Colonic mucosa (tissue), 4 donors: ENCODE results near the gene REXO4. TPM values are rescaled to one million over a fixed set of nuclear protein-coding genes. Genes with fewer than 3 reads are reported as not detected.

Source experiments
- DNase-seq: peaks from one replicate; pipeline ENCODE4 v3.0.0-alpha.2; 2020
- H3K27ac ChIP-seq: fragments of 200-600 bp; one replicate; pipeline ENCODE4 v1.8.0; 2021
- H3K27me3 ChIP-seq: fragments of 200-600 bp; one replicate; pipeline ENCODE4 v1.8.0; 2021
- H3K36me3 ChIP-seq: fragments of 200-600 bp; one replicate; pipeline ENCODE4 v1.8.0; 2021
- H3K4me1 ChIP-seq: fragments of 200-600 bp; one replicate; pipeline ENCODE4 v1.8.0; 2021; ENCODE audit warnings: mild to moderate bottlenecking
- H3K4me3 ChIP-seq: fragments of 200-600 bp; one replicate; pipeline ENCODE4 v1.8.0; 2021
- H3K9ac ChIP-seq, 2 donors: one replicate each; pipeline ENCODE4 v1.7.0; 2013; ENCODE audit warnings: control low read depth in 2 of 2, low read depth in 2 of 2, low read length in 2 of 2
- H3K9me3 ChIP-seq: fragments of 200-600 bp; one replicate; pipeline ENCODE4 v1.8.0; 2021
- intact Hi-C: fragments of 100-400 bp; cut with DNase I; formaldehyde crosslinking; loops from one replicate; pipeline ENCODE4 v1.14.1; 2022
- total RNA-seq, 2 donors: library from RNA; stranded (reverse); fragmentation: NEBNext Ultra II Directional in 1 of 2; extraction: Animal tissue kit (Norgen Biotek cat#: 25700) in 1 of 2; gene quantifications; one replicate each; pipeline ENCODE4 v1.2.1, GENCODE V29; 2021
- TF ChIP-seq, protein P1 (sequence below): fragments of 200-600 bp; IDR thresholded peaks from one replicate; pipeline ENCODE4 v1.8.0; 2022; ENCODE audit warnings: antibody characterized with exemption, mild to moderate bottlenecking
- donor health status: healthy.
- donor health status: DM: no; HTN: no; CAD: no.
- donor health status: DM: no; HTN: no; CAD: no.

REXO4 gene
- total RNA-seq, 2 donors from 2014 or later = 17.3 to 38.6 TPM

DNA sequence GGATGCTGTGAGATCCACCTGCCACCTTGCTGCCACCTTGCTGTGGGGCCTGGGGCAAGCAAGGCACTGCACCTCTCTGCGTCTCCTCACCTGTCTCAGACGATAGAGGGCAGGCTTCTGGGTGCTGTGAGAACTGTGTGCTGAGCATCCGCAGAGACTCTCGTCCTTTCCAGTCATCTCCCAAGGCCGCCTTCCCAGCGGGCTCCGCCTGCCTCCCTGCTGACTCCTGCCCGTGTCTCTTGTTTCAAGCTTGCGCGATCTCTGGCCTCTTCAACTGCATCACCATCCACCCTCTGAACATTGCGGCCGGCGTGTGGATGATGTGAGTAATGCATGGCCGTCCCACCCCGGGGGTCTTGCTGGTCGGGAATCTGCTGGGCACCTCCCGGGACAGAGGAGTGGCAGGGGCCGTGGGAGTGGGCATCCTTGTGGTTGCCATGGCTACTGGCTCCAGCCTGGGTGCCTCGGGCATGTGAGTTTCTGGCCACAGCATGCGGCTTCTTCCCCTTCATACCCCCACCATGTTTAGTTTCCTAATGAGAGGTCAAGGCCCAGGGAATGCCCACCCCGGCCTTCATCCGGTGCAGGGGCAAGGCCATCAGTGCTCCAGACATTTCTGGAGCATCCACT lies 45.5 kb upstream of the REXO4 start:
- TF ChIP-seq, protein P1, sequence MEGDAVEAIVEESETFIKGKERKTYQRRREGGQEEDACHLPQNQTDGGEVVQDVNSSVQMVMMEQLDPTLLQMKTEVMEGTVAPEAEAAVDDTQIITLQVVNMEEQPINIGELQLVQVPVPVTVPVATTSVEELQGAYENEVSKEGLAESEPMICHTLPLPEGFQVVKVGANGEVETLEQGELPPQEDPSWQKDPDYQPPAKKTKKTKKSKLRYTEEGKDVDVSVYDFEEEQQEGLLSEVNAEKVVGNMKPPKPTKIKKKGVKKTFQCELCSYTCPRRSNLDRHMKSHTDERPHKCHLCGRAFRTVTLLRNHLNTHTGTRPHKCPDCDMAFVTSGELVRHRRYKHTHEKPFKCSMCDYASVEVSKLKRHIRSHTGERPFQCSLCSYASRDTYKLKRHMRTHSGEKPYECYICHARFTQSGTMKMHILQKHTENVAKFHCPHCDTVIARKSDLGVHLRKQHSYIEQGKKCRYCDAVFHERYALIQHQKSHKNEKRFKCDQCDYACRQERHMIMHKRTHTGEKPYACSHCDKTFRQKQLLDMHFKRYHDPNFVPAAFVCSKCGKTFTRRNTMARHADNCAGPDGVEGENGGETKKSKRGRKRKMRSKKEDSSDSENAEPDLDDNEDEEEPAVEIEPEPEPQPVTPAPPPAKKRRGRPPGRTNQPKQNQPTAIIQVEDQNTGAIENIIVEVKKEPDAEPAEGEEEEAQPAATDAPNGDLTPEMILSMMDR = peak; percentile 25
- Histone ChIP-seq H3K36me3 (no peaks in the 10 kb centered on the region), H3K4me1 (peaks cover 6% of the 10 kb centered on the region), H3K27ac (no peak overlapping the region), H3K27me3 (no peaks in the 10 kb centered on the region), H3K9ac (no peak overlapping the region), H3K4me3 (no peak overlapping the region), H3K9me3 (no peaks in the 10 kb centered on the region)
- no peak for DNase-seq
- intact Hi-C loops = no loop called here

DNA sequence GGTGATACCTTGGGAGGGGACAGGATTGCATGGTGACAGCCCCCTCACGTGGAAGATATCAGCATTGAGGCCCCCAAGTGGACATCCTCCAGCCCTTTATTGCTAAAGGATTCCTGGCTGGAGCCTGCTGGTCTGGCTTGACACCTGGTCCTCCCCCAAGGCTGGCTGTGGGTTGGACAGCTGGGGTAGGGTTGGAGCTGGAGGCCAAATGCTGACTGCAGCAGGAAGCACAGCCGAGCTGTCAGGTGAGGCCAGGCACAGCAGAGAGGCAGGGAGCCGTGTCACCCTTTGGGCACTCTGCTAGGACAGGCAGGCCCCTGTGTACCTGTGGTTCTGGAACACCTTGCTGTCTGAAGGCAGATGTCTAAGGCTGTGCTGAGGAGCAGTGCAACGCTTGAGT lies 44.2 kb upstream of the REXO4 start:
- intact Hi-C loops = no loop called here
- no peak for DNase-seq
- TF ChIP-seq, protein P1 = no peak

DNA sequence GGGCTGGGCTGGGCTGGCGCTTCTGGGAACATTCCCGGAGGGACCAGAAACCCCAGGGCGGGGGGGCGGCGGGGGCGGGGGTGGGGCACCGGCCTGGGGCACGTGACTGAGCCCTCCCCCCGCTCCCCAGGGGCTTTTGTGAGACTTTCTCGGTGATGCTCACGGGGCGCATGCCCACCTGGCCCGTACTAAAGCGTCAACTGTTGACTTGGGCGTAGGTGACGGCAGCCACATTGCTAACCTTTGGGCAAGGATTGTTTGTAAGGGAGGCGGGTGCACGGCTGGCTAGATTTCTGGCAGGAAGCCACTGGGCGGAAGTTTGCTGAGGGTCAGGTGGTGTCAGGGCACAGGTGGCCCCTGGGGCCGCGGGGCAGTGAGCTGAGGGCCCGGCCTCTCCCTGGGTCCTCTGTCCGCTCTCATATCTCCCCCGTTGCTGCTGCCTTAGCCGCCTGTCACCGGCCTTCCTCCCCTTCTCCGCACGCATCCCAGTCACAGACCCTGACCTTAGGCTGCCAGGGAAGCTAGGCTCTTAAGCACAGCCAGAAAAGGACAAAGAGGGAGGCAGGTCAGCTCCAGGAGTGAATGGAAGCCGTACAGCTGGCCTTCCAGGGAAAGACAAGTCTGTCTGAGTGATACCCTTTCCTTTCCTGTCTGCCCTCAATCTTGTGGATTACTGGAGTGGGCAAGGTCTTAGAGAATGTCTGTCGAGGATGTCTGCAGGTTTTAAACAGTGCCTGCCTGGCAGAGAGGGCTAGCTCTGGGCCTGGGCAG lies 42.8 kb upstream of the REXO4 start:
- peaks cover 6% of the 10 kb centered on the region for H3K4me1 ChIP-seq
- intact Hi-C loops = no loop called here
- H3K27me3 ChIP-seq = no peaks in the 10 kb centered on the region
- peak overlapping the region; percentile 81 for H3K27ac ChIP-seq
- H3K36me3 ChIP-seq = no peaks in the 10 kb centered on the region
- peak; percentile 91 for DNase-seq
- H3K9ac ChIP-seq = peak overlapping the region; percentile 76 to 91
- H3K9me3 ChIP-seq = no peaks in the 10 kb centered on the region
- TF ChIP-seq, protein P1 = no peak
- peak overlapping the region; percentile 58 for H3K4me3 ChIP-seq

More for the DNA sequence above, 44.2 kb upstream of the REXO4 start:
- Histone ChIP-seq H3K4me1 (peaks cover 6% of the 10 kb centered on the region), H3K9ac (no peak overlapping the region), H3K36me3 (no peaks in the 10 kb centered on the region), H3K9me3 (no peaks in the 10 kb centered on the region), H3K4me3 (no peak overlapping the region), H3K27me3 (no peaks in the 10 kb centered on the region), H3K27ac (no peak overlapping the region)

- peak within 1 kb of the TSS; percentile 76 to 91 for H3K9ac ChIP-seq
- intact Hi-C loops = loop anchor here (5.0 kb wide), 1 partner anchor 42 kb away; the partner anchor contains the start of gene REXO4
- H3K4me3 ChIP-seq = peak within 1 kb of the TSS; percentile 58
- peak; percentile 99 for DNase-seq
- TF ChIP-seq, protein P1 = no peak
- H3K9me3 ChIP-seq = no peaks in the 10 kb centered on the region
- H3K27ac ChIP-seq = peak within 1 kb of the TSS; percentile 81
- H3K4me1 ChIP-seq = peaks cover 6% of the 10 kb centered on the region
- no peaks in the 10 kb centered on the region for H3K27me3 ChIP-seq
- H3K36me3 ChIP-seq = no peaks in the 10 kb centered on the region
These were observed 41.9 kb upstream of the REXO4 start, which contains the start of gene CACFD1 for GRCh38 chr9:133459476-133460404. TSS of gene CACFD1 (plus strand) at chr9:133459978. CDS start at chr9:133460067, 89 bp downstream.
